22Rv1 (cell line): Measurements from ENCODE around the gene ENPEP.

Source experiments
- H3K27ac ChIP-seq: fragments of 450-650 bp; 2 replicates; pipeline ENCODE4 v1.5.1; 2017
- ZFX ChIP-seq: fragments of 450-650 bp; IDR thresholded peaks from 2 replicates; pipeline ENCODE4 v1.6.1; 2017; ENCODE audit warnings: antibody characterized with exemption, borderline replicate concordance
- TF ChIP-seq, protein P1 (sequence below): fragments of 450-650 bp; IDR thresholded peaks from 2 replicates; pipeline ENCODE4 v1.5.1; 2017; ENCODE audit warnings: mild to moderate bottlenecking

ENPEP gene

GRCh38 chr4:110503270-110504083 lies 27.5 kb downstream of the ENPEP start:
- no peak overlapping the region for H3K27ac ChIP-seq
- TF ChIP-seq ZFX, result no peak
- TF ChIP-seq, protein P1, sequence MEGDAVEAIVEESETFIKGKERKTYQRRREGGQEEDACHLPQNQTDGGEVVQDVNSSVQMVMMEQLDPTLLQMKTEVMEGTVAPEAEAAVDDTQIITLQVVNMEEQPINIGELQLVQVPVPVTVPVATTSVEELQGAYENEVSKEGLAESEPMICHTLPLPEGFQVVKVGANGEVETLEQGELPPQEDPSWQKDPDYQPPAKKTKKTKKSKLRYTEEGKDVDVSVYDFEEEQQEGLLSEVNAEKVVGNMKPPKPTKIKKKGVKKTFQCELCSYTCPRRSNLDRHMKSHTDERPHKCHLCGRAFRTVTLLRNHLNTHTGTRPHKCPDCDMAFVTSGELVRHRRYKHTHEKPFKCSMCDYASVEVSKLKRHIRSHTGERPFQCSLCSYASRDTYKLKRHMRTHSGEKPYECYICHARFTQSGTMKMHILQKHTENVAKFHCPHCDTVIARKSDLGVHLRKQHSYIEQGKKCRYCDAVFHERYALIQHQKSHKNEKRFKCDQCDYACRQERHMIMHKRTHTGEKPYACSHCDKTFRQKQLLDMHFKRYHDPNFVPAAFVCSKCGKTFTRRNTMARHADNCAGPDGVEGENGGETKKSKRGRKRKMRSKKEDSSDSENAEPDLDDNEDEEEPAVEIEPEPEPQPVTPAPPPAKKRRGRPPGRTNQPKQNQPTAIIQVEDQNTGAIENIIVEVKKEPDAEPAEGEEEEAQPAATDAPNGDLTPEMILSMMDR, result no peak

DNA sequence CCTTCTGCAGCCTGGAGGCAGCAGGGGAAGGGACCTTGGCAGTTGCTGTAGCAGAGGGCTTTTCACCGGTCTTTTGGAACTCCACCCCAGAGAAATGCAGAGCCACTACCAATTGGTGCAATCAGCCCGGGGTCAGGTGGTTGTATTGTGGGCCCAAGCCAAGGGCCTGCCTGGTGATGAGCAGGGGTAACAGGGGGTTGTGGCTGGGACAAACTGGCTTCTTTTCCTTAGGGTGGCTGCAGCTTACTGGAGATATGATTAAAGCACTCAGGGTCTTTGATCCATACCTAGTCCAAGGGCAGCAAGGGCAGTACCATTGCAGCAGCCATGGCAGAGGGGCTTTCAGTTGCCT lies 28.1 kb downstream of the ENPEP start:
- TF ChIP-seq, protein P1, result no peak
- no peak for TF ChIP-seq ZFX
- H3K27ac ChIP-seq, result no peak overlapping the region

- TF ChIP-seq ZFX, result no peak
- TF ChIP-seq, protein P1, result no peak
- no peak overlapping the region for H3K27ac ChIP-seq
Measured at GRCh38 chr4:110505440-110505839, 29.5 kb downstream of the ENPEP start.

DNA sequence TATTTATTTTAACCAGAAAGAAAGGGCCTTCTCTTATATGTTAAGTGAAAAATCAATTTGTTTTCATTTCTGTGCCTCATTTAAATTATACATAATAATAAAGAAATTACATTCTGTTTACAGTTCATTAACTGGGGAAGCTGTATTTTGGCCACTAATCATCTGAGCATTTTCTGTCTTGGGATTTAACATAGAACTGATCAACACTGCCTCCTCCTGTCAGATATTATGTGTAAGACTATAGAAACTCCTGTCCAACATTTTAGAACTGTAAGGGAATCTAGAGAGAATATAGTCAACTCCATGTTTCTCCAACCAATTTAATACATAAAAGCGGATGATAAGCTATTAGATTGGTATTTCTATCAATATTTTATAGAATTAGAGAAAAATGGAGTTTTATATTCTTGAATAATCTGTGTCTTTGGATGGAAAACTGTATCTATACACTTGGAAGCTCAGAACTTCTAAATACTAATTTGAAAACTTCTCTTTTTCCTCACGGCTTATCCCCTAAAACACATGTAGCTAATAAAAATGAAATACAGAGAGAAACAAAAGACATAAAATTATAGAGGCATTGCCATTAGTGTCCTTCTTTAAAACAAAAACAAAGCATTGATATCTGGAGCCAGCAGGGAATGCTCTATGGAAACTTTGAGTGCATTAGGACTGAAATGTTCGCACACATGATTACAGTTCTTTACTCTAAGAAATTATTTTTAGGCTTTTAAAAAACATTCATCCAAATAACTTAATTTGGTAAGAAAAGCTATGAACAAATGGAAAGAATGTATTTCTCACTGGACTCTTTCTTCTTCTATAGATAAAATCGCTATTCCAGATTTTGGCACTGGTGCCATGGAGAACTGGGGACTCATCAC lies 33.1 kb downstream of the ENPEP start:
- TF ChIP-seq ZFX, result no peak
- TF ChIP-seq, protein P1, result peak; percentile 63
- no peak overlapping the region for H3K27ac ChIP-seq

GRCh38 chr4:110510277-110510676 lies 34.3 kb downstream of the ENPEP start:
- TF ChIP-seq ZFX, result no peak
- TF ChIP-seq, protein P1, result no peak
- no peak overlapping the region for H3K27ac ChIP-seq

DNA sequence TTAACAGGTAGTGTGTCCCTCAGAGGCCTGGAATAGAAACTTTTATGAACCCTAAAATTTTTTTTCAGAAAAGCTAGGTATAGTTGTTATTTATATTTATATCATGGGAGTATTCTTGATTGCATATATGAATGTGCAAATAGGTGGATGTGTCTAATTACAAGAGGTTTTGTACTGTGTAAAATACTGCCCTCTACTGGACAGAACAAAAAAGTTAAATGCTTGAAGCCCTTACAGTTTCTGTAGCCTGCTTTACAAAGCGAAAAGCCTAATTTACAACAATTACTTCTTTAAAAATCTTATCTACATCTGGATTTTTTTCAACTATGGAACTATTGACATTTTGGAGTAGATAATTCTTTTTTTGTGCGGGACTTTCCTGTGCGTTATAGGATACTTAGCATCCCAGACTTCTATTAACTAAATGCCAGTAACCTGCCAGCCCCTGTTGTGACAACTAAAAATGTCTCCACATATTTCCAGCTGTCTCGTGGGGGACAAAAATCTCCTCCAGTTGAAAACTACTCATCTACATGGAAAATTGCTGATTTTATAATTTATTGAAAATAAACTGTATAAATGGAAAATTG lies 35.1 kb downstream of the ENPEP start:
- no peak overlapping the region for H3K27ac ChIP-seq
- TF ChIP-seq, protein P1, result peak; percentile 81
- no peak for TF ChIP-seq ZFX
